Lower lobe of right lung (tissue), 2 donors: ENCODE data around the gene PTPRD. TPM values are rescaled to one million over a fixed set of nuclear protein-coding genes. Genes with fewer than 3 reads are reported as not detected.
A peak's percentile ranks its signal among the peaks of the same experiment; 100 is the strongest.

ENCODE experiments used
- ATAC-seq, 2 donors: fragments of 200-7000 bp; cut with Tn5 transposase; one replicate each; pipeline ENCODE4 v1.9.1; 2020 to 2022; ENCODE audit warnings: mild to moderate bottlenecking in 2 of 2, moderate library complexity in 2 of 2
- DNase-seq: peaks from one replicate; pipeline ENCODE4 v3.0.0-alpha.2; 2020
- H3K27ac ChIP-seq: fragments of 200-600 bp; one replicate; pipeline ENCODE4 v1.8.0; 2022
- H3K27me3 ChIP-seq: fragments of 200-600 bp; one replicate; pipeline ENCODE4 v1.8.0; 2022; ENCODE audit warnings: low read depth
- H3K36me3 ChIP-seq: fragments of 200-600 bp; one replicate; pipeline ENCODE4 v1.8.0; 2022; ENCODE audit warnings: mild to moderate bottlenecking
- H3K4me1 ChIP-seq: fragments of 200-600 bp; one replicate; pipeline ENCODE4 v1.8.0; 2022
- H3K4me3 ChIP-seq: fragments of 200-600 bp; one replicate; pipeline ENCODE4 v1.8.0; 2022; ENCODE audit warnings: mild to moderate bottlenecking
- H3K9me3 ChIP-seq: fragments of 200-600 bp; one replicate; pipeline ENCODE4 v1.8.0; 2022
- CTCF ChIP-seq: fragments of 200-600 bp; IDR thresholded peaks from one replicate; pipeline ENCODE4 v1.8.0; 2022; ENCODE audit warnings: antibody characterized with exemption, mild to moderate bottlenecking
- intact Hi-C: fragments of 100-400 bp; cut with DNase I; formaldehyde crosslinking; loops from one replicate; pipeline ENCODE4 v1.11.0; 2022
- total RNA-seq: library from RNA; stranded (reverse); fragmentation: NEBNext Ultra II Directional; extraction: Animal tissue kit (Norgen Biotek cat#: 25700); gene quantifications from one replicate; pipeline ENCODE4 v1.2.1, GENCODE V29; 2021
- donor health status: DM: no; HTN: yes; CAD: no; lungs with severe emphysema.

The PTPRD gene
- total RNA-seq, 1 donor from 2014 or later, result 17.2 TPM

- ATAC-seq (no peak), DNase-seq (no peak)
- H3K27me3 ChIP-seq, result no peaks in the 10 kb centered on the region
- no peak for TF ChIP-seq CTCF
- intact Hi-C loops, result no loop called here
- H3K27ac ChIP-seq, result peak overlapping the region; percentile 22
- no peaks in the 10 kb centered on the region for H3K9me3 ChIP-seq
- H3K4me3 ChIP-seq, result no peak overlapping the region
- H3K36me3 ChIP-seq, result no peaks in the 10 kb centered on the region
- no peaks in the 10 kb centered on the region for H3K4me1 ChIP-seq
Measured at GRCh38 chr9:8784838-8785237, 1828.0 kb downstream of the PTPRD start.

GRCh38 chr9:8783941-8784340 lies 1828.9 kb downstream of the PTPRD start:
- Histone ChIP-seq H3K27ac (peak overlapping the region; percentile 22), H3K4me3 (no peak overlapping the region)
- intact Hi-C loops, result no loop called here

GRCh38 chr9:8782237-8782636 lies 1830.6 kb downstream of the PTPRD start:
- Histone ChIP-seq H3K4me3 (no peak overlapping the region), H3K27ac (no peak overlapping the region), H3K4me1 (no peaks in the 10 kb centered on the region), H3K36me3 (no peaks in the 10 kb centered on the region), H3K27me3 (no peaks in the 10 kb centered on the region), H3K9me3 (no peaks in the 10 kb centered on the region)
- intact Hi-C loops, result no loop called here
- ATAC-seq (no peak), DNase-seq (no peak)
- TF ChIP-seq CTCF, result no peak

More at GRCh38 chr9:8783941-8784340, 1828.9 kb downstream of the PTPRD start:
- no peak for DNase-seq
- Histone ChIP-seq H3K27me3 (no peaks in the 10 kb centered on the region), H3K4me1 (no peaks in the 10 kb centered on the region), H3K9me3 (no peaks in the 10 kb centered on the region), H3K36me3 (no peaks in the 10 kb centered on the region)
- no peak for ATAC-seq
- no peak for TF ChIP-seq CTCF

GRCh38 chr9:8781458-8781857 lies 1831.3 kb downstream of the PTPRD start:
- no peak for ATAC-seq
- Histone ChIP-seq H3K36me3 (no peaks in the 10 kb centered on the region), H3K9me3 (no peaks in the 10 kb centered on the region), H3K4me1 (no peaks in the 10 kb centered on the region), H3K4me3 (no peak overlapping the region), H3K27ac (no peak overlapping the region), H3K27me3 (no peaks in the 10 kb centered on the region)
- DNase-seq, result no peak
- intact Hi-C loops, result no loop called here
- no peak for TF ChIP-seq CTCF

- no peaks in the 10 kb centered on the region for H3K9me3 ChIP-seq
- no peak for ATAC-seq
- no peaks in the 10 kb centered on the region for H3K27me3 ChIP-seq
- intact Hi-C loops, result no loop called here
- no peak overlapping the region for H3K4me3 ChIP-seq
- no peaks in the 10 kb centered on the region for H3K4me1 ChIP-seq
- DNase-seq, result no peak
- H3K36me3 ChIP-seq, result no peaks in the 10 kb centered on the region
- no peak for TF ChIP-seq CTCF
- H3K27ac ChIP-seq, result no peak overlapping the region
Measured at GRCh38 chr9:8780386-8780785, 1832.4 kb downstream of the PTPRD start.

- Histone ChIP-seq H3K27ac (no peak overlapping the region), H3K4me3 (no peak overlapping the region), H3K36me3 (no peaks in the 10 kb centered on the region), H3K27me3 (no peaks in the 10 kb centered on the region), H3K9me3 (no peaks in the 10 kb centered on the region), H3K4me1 (no peaks in the 10 kb centered on the region)
- no peak for TF ChIP-seq CTCF
- DNase-seq (no peak), ATAC-seq (no peak)
- intact Hi-C loops, result no loop called here
Measured at GRCh38 chr9:8779478-8779877, 1833.3 kb downstream of the PTPRD start.
